CD8-positive, alpha-beta memory T cell (primary cell): Measurements from ENCODE around the gene N4BP2L2. TPM values are rescaled to one million over a fixed set of nuclear protein-coding genes. Genes with fewer than 3 reads are reported as not detected.

Experiments used
- CTCF ChIA-PET: fragments of 350-600 bp; sonication (Branson Sonifier 250); formaldehyde crosslinking; loops from one replicate; lab custom pipeline; 2021; ENCODE audit warnings: antibody characterized with exemption; lab: Charles Lee
- POLR2A ChIA-PET: fragments of 350-600 bp; sonication (Branson Sonifier 250); formaldehyde crosslinking; loops from one replicate; lab custom pipeline; 2021; ENCODE audit warnings: antibody characterized with exemption; lab: Charles Lee
- DNase-seq, 5 donors: peaks; one replicate each; pipeline versions ENCODE4 v3.0.0 to v3.0.0-alpha.2; 2020 to 2022; ENCODE audit warnings: mixed read lengths in 1 of 5
- H3K27ac ChIP-seq: one replicate; pipeline ENCODE4 v1.7.0; 2013; ENCODE audit warnings: low read depth, mild to moderate bottlenecking, low read length, moderate library complexity
- H3K27me3 ChIP-seq: 2 replicates; pipeline ENCODE4 v1.7.0; 2013; ENCODE audit warnings: low read length, mild to moderate bottlenecking; ENCODE audit not compliant: insufficient read depth, poor library complexity, severe bottlenecking
- H3K36me3 ChIP-seq: 2 replicates; pipeline ENCODE4 v1.7.0; 2013; ENCODE audit warnings: mild to moderate bottlenecking, low read length, moderate library complexity; ENCODE audit not compliant: insufficient read depth
- H3K4me1 ChIP-seq: 2 replicates; pipeline ENCODE4 v1.7.0; 2013; ENCODE audit warnings: mild to moderate bottlenecking, low read length, moderate library complexity; ENCODE audit not compliant: insufficient read depth
- H3K4me3 ChIP-seq: 2 replicates; pipeline ENCODE4 v1.7.0; 2013; ENCODE audit warnings: mild to moderate bottlenecking, low read length
- H3K9me3 ChIP-seq: 2 replicates; pipeline ENCODE4 v1.7.0; 2013; ENCODE audit warnings: mild to moderate bottlenecking, low read length
- H3K27ac Mint-ChIP-seq, 8 donors: one replicate each; pipeline ENCODE4 v1.8.0; 2020 to 2021; ENCODE audit warnings: mixed read lengths in 8 of 8, mild to moderate bottlenecking in 6 of 8, inconsistent platforms in 3 of 8, moderate library complexity in 3 of 8
- H3K27me3 Mint-ChIP-seq, 2 donors: one replicate each; pipeline ENCODE4 v1.8.0; 2020 to 2021; ENCODE audit warnings: mixed read lengths in 2 of 2, mild to moderate bottlenecking in 1 of 2, moderate library complexity in 1 of 2
- H3K36me3 Mint-ChIP-seq, 3 donors: one replicate each; pipeline ENCODE4 v1.8.0; 2020 to 2021; ENCODE audit warnings: mixed read lengths in 3 of 3, inconsistent platforms in 1 of 3, mild to moderate bottlenecking in 1 of 3
- H3K4me1 Mint-ChIP-seq, 3 donors: one replicate each; pipeline ENCODE4 v1.8.0; 2020 to 2021; ENCODE audit warnings: mixed read lengths in 3 of 3, inconsistent platforms in 1 of 3, mild to moderate bottlenecking in 1 of 3
- H3K4me3 Mint-ChIP-seq, 7 donors: one replicate each; pipeline ENCODE4 v1.8.0; 2020 to 2021; ENCODE audit warnings: mixed read lengths in 7 of 7, mild to moderate bottlenecking in 6 of 7, moderate library complexity in 4 of 7, inconsistent platforms in 2 of 7
- H3K9me3 Mint-ChIP-seq, 5 donors: one replicate each; pipeline ENCODE4 v1.8.0; 2020 to 2022; ENCODE audit warnings: mixed read lengths in 5 of 5, mild to moderate bottlenecking in 3 of 5, moderate library complexity in 2 of 5, inconsistent platforms in 1 of 5
- polyA plus RNA-seq: library from polyadenylated mRNA; unstranded; fragments of 300-500 nt; fragmentation: Illumina TruSeq; gene quantifications from one replicate; pipeline ENCODE4 v1.2.3, GENCODE V29; 2021
- total RNA-seq, 2 experiments: library from RNA; stranded (reverse); gene quantifications; one replicate each; pipeline ENCODE4 v1.2.3, GENCODE V29; 2021

Gene N4BP2L2
- total and polyA plus RNA-seq, 3 experiments from 2014 or later, result 77.7 to 132 (median 78.3) TPM

DNA sequence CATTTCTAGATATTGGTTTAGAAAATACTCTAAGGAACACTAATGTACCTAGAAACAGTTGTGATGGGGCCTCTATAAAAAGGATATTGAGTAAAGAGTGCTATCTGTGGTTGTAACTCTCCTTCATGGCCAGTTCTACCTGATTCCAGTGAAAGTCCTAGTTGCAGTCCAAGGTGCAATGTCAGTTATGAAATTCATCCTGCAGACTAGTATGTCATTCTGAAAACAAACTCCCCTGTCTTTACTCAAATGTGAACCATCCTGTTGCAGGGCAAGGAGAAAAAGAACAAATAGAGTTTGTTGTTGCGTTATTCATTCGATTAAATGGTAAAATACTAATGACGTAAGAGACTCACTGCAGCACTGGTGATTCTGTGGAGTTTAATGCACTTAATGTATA lies 92.4 kb downstream of the N4BP2L2 start:
- ChIA-PET POLR2A (interaction anchor here (0.6 kb wide), 1 partner anchor 331 kb away, joined by 8 read pairs; no protein-coding TSS in a partner anchor), CTCF (interaction anchor here (1.3 kb wide), 1 partner anchor 65 kb away, joined by 6 read pairs; no protein-coding TSS in a partner anchor)

GRCh38 chr13:32445461-32445860 lies 93.1 kb downstream of the N4BP2L2 start:
- POLR2A ChIA-PET, result interaction anchor here (0.6 kb wide), 1 partner anchor 332 kb away, joined by 8 read pairs; no protein-coding TSS in a partner anchor

More for the DNA sequence above, 92.4 kb downstream of the N4BP2L2 start:
- H3K27me3 Mint-ChIP-seq, result no peaks in the 10 kb centered on the region
- H3K36me3 Mint-ChIP-seq, result peaks cover 3 to 12% (median 9%) of the 10 kb centered on the region in 3 donors
- peaks cover 1 to 3% (median 3%) of the 10 kb centered on the region in 3 donors for H3K4me1 Mint-ChIP-seq
- Histone ChIP-seq H3K36me3 (no peaks in the 10 kb centered on the region), H3K4me3 (no peak overlapping the region), H3K27ac (no peak overlapping the region), H3K9me3 (no peaks in the 10 kb centered on the region), H3K4me1 (no peaks in the 10 kb centered on the region), H3K27me3 (no peaks in the 10 kb centered on the region)
- H3K4me3 Mint-ChIP-seq, result no peak overlapping the region
- no peak overlapping the region for H3K27ac Mint-ChIP-seq
- peaks cover 0 to 2% (median 0%) of the 10 kb centered on the region in 5 donors for H3K9me3 Mint-ChIP-seq
- no peak for DNase-seq

GRCh38 chr13:32443111-32443510 lies 95.5 kb downstream of the N4BP2L2 start:
- no peak overlapping the region for H3K4me3 Mint-ChIP-seq
- peak overlapping the region in 2 of 8 donors; percentile 3 to 49 for H3K27ac Mint-ChIP-seq
- H3K4me3 ChIP-seq, result no peak overlapping the region
- H3K27me3 ChIP-seq, result no peaks in the 10 kb centered on the region
- peak in 3 of 5 donors; percentile 20 to 55 (median 47) for DNase-seq
- H3K9me3 ChIP-seq, result no peaks in the 10 kb centered on the region
- no peaks in the 10 kb centered on the region for H3K27me3 Mint-ChIP-seq
- ChIA-PET POLR2A (no interaction called here), CTCF (interaction anchor here (0.6 to 1.6 kb wide), 9 partner anchors 9 to 533 kb away, joined by 3 to 7 read pairs (median 3); partner anchors contain the start of gene N4BP2L1)
- H3K4me1 ChIP-seq, result no peaks in the 10 kb centered on the region
- no peaks in the 10 kb centered on the region for H3K36me3 ChIP-seq
- H3K9me3 Mint-ChIP-seq, result no peaks in the 10 kb centered on the region
- H3K36me3 Mint-ChIP-seq, result peaks cover 0 to 18% (median 10%) of the 10 kb centered on the region in 3 donors
- H3K27ac ChIP-seq, result no peak overlapping the region
- H3K4me1 Mint-ChIP-seq, result peaks cover 0 to 3% (median 3%) of the 10 kb centered on the region in 3 donors

More at GRCh38 chr13:32445461-32445860, 93.1 kb downstream of the N4BP2L2 start:
- CTCF ChIA-PET, result interaction anchor here (1.3 kb wide), 1 partner anchor 64 kb away, joined by 6 read pairs; no protein-coding TSS in a partner anchor
- H3K9me3 Mint-ChIP-seq, result no peaks in the 10 kb centered on the region
- peaks cover 0 to 11% (median 8%) of the 10 kb centered on the region in 3 donors for H3K36me3 Mint-ChIP-seq
- no peaks in the 10 kb centered on the region for H3K27me3 ChIP-seq
- H3K4me3 Mint-ChIP-seq, result no peak overlapping the region
- no peaks in the 10 kb centered on the region for H3K36me3 ChIP-seq
- no peaks in the 10 kb centered on the region for H3K4me1 ChIP-seq
- H3K4me3 ChIP-seq, result no peak overlapping the region
- H3K27ac Mint-ChIP-seq, result no peak overlapping the region
- H3K9me3 ChIP-seq, result no peaks in the 10 kb centered on the region
- no peaks in the 10 kb centered on the region for H3K27me3 Mint-ChIP-seq
- H3K27ac ChIP-seq, result no peak overlapping the region
- peaks cover 1 to 3% (median 3%) of the 10 kb centered on the region in 3 donors for H3K4me1 Mint-ChIP-seq
- DNase-seq, result no peak

- Histone ChIP-seq H3K4me3 (no peak overlapping the region), H3K36me3 (no peaks in the 10 kb centered on the region), H3K4me1 (no peaks in the 10 kb centered on the region), H3K9me3 (no peaks in the 10 kb centered on the region), H3K27ac (no peak overlapping the region), H3K27me3 (no peaks in the 10 kb centered on the region)
- CTCF ChIA-PET, result interaction anchor here (1.9 kb wide), 1 partner anchor 10 kb away, joined by 4 read pairs; no protein-coding TSS in a partner anchor
- no peak for DNase-seq
- Mint-ChIP-seq H3K4me3 (no peak overlapping the region), H3K4me1 (peaks cover 0 to 3% (median 3%) of the 10 kb centered on the region in 3 donors), H3K27me3 (no peaks in the 10 kb centered on the region), H3K9me3 (no peaks in the 10 kb centered on the region), H3K36me3 (peaks cover 9 to 26% (median 14%) of the 10 kb centered on the region in 3 donors), H3K27ac (no peak overlapping the region)
- POLR2A ChIA-PET, result no interaction called here
Observed at GRCh38 chr13:32438871-32439270, 99.7 kb downstream of the N4BP2L2 start.

- Mint-ChIP-seq H3K36me3 (peaks cover 6 to 27% (median 14%) of the 10 kb centered on the region in 3 donors), H3K27me3 (no peaks in the 10 kb centered on the region), H3K9me3 (no peaks in the 10 kb centered on the region), H3K4me1 (peaks cover 12 to 21% (median 13%) of the 10 kb centered on the region in 3 donors), H3K4me3 (peak overlapping the region in 1 of 7 donors; percentile 58), H3K27ac (no peak overlapping the region)
- Histone ChIP-seq H3K9me3 (no peaks in the 10 kb centered on the region), H3K4me1 (peaks cover 12% of the 10 kb centered on the region), H3K4me3 (no peak overlapping the region), H3K36me3 (no peaks in the 10 kb centered on the region), H3K27me3 (no peaks in the 10 kb centered on the region), H3K27ac (no peak overlapping the region)
- POLR2A ChIA-PET, result no interaction called here
- DNase-seq, result no peak
- CTCF ChIA-PET, result interaction anchor here (1.0 kb wide), 1 partner anchor 207 kb away, joined by 3 read pairs; no protein-coding TSS in a partner anchor
Observed at GRCh38 chr13:32432856-32433255, 105.7 kb downstream of the N4BP2L2 start.

DNA sequence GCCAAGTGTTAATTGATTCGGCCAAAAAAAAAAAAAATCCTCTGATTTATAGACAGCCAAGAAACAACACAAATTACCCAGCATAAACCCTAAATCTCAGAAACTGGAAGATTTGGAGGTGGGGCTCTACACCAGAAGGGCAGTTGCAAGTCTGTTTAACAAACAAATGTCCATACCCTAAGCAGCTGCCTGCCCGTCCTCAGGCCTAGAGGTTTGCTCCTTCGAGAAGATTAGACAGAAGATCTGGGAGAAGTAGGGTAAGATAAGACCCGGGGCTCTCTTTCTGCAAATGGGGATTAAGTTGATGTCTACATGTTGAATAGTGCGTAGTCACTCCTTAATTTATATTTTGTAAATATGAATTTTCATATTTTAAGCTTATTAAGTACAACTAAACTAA lies 107.2 kb downstream of the N4BP2L2 start:
- Histone ChIP-seq H3K36me3 (no peaks in the 10 kb centered on the region), H3K27me3 (no peaks in the 10 kb centered on the region), H3K27ac (no peak overlapping the region), H3K4me1 (peaks cover 12% of the 10 kb centered on the region), H3K4me3 (no peak overlapping the region), H3K9me3 (no peaks in the 10 kb centered on the region)
- peaks cover 6 to 29% (median 14%) of the 10 kb centered on the region in 3 donors for H3K36me3 Mint-ChIP-seq
- H3K27ac Mint-ChIP-seq, result no peak overlapping the region
- H3K9me3 Mint-ChIP-seq, result no peaks in the 10 kb centered on the region
- peaks cover 16 to 23% (median 17%) of the 10 kb centered on the region in 3 donors for H3K4me1 Mint-ChIP-seq
- ChIA-PET POLR2A (no interaction called here), CTCF (interaction anchor here (1.3 kb wide), 1 partner anchor 17 kb away, joined by 4 read pairs; no protein-coding TSS in a partner anchor)
- no peak overlapping the region for H3K4me3 Mint-ChIP-seq
- no peaks in the 10 kb centered on the region for H3K27me3 Mint-ChIP-seq
- no peak for DNase-seq

DNA sequence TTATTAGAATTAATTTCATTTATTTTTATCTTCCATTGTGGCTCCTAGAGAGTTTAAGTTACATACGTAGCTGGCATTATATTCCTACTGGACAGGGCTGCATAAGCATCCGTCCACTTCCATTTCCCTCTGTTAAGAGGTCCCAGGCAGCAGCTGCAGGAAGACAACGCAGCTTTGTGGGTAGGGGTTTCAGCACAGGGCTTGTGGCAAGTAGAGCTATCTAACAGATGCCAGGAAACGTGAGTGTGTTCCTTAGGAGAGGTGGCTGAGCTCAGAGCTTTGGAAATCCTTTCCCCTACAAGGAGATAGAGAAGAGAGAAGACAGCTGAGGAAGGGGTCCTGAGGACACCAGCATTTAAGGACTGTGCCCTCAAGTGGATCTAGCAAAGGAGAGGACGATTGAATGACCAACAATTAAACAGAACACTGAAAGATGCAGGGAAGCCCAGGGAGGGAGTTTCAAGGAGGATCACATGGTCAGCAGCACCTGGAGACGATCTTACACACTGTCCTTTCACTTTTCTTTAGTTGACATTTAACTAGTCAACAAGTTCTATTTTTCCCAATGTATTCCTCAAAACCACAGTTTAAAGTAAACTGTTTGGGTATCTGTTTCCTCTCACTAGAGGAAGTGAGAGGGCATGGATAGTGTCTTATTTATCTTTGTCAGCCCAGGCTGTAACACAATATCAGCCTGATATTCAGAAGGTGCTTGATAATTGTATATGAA lies 108.4 kb downstream of the N4BP2L2 start:
- H3K4me3 ChIP-seq, result no peak overlapping the region
- no peaks in the 10 kb centered on the region for H3K36me3 ChIP-seq
- H3K27ac Mint-ChIP-seq, result peak overlapping the region in 7 of 8 donors; percentile 8 to 92 (median 34)
- no peaks in the 10 kb centered on the region for H3K9me3 Mint-ChIP-seq
- H3K27ac ChIP-seq, result no peak overlapping the region
- CTCF ChIA-PET, result interaction anchor here (0.7 kb wide), 1 partner anchor 124 kb away, joined by 3 read pairs; no protein-coding TSS in a partner anchor
- POLR2A ChIA-PET, result no interaction called here
- H3K4me1 Mint-ChIP-seq, result peaks cover 26 to 35% (median 29%) of the 10 kb centered on the region in 3 donors
- no peaks in the 10 kb centered on the region for H3K27me3 Mint-ChIP-seq
- peak overlapping the region in 3 of 7 donors; percentile 30 to 39 (median 32) for H3K4me3 Mint-ChIP-seq
- no peak for DNase-seq
- H3K9me3 ChIP-seq, result no peaks in the 10 kb centered on the region
- no peaks in the 10 kb centered on the region for H3K27me3 ChIP-seq
- H3K36me3 Mint-ChIP-seq, result peaks cover 4 to 31% (median 5%) of the 10 kb centered on the region in 3 donors
- H3K4me1 ChIP-seq, result peaks cover 20% of the 10 kb centered on the region
